ENCODE data around the gene AZIN2.

AZIN2 gene

DNA sequence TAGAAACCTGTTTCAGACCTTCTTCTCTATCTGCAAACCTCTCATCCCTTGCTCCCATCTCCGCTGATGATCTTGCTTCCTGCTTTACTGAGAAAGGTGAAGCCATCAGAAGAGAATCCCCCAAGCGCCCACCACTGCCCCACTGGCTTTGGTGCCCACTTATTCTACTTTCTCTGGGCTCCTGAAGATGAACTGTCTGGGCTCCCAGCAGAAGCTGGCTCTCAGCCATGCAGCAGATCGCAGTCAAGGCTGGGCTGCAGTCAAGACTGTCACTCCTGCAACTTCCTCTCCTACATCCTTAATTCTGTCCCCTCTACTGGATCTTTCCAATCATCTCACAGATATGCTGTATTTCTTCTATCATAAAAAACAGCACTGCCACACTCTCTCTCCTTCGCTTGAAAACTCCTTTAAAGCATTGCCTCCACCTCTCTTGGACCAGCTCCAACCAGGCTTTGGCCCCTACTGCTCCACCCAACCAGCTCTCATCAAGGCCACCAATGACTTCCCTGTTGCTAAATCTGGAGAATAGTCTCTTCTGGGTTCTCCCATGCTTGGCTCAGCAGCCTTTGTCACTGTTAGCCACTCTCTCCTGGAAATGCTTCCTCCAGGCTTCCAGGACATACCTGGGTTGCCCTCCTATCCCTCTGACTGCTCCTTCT is 75.1 kb downstream of the AZIN2 start:
- DNase-seq, result no peak

DNA sequence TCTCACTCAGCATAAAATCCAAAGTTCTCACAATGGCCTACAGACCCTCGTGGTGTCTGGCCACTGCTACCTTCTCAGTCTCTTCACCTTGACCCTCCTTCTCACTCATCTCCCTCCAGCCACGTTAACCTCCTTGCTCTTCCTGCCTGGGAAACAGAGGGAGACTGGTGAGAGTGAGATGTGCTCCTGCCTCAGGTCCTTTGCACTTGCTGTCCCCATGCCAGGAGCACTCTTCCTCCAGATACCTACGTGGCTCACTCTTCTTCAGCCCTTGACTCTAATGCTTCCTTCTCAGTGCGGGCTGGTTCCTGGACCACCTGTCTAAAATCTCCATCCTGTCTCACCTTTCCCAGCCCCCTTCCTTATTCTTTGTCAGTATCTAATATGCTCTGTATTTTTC is 76.2 kb downstream of the AZIN2 start:
- no peak for DNase-seq

DNA sequence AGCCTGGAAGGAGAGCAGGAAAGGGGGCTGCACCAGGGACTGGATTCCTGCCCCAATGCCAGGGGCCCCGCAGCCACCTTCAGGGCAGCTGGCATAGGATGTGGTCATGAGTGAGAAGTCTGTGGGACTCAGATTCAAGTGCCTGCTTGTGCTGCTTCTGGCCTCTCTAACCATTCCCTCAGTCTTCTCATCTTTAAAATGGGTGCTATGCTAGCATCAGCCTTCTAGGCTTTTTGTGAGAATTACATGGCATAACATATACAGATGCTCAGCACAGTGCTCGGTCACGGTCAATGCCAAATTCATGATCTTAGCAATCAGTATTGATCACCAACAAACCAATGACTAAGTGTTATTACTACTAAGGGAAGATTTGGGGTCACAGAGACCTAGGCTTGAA is 77.4 kb downstream of the AZIN2 start:
- DNase-seq, result no peak

DNA sequence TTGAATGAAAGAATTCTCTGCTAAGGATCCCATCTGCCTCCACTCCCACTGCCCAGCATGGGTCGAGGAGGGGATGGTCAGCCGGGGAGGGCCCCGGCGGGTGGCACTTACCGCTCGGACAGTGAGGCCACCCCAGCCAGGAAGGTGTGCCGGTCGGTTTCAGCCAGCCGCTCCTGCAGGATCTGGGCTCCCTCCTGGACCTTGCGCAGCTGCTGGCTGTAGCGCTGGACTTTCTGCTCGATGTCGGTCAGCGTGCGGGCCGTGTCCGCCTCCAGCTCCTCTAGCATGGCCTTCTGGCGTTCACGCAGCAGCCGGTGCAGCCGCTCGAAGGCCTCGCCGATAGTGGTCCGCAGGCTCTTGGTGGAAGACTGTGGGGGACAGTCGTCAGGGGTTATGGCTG is 78.6 kb downstream of the AZIN2 start:
- DNase-seq, result no peak

GRCh38 chr1:33161061-33161681 is 80.2 kb downstream of the AZIN2 start:
- peak; percentile 74 for DNase-seq

DNA sequence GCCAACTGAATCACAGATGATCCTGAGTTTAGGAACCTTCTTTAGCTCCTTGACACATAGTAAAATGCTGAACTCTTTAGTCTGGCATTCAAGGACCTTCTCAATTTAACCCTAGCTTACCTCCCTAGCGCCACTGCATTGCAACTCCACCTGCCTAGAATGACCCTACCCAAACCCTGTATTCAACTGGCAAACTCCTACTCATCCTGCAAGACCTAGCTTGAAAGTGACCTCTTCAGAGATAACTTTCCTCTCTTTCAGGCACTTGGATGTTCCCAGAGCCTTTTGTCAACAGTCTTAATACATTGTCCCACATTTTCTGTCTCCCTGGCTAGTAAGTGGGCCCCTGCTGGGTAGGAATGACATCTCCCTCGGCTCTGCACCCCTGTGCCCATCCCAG is 81.2 kb downstream of the AZIN2 start:
- DNase-seq, result no peak

- DNase-seq, result peak; percentile 75
These were observed 82.9 kb downstream of the AZIN2 start for GRCh38 chr1:33163621-33164519.

DNA sequence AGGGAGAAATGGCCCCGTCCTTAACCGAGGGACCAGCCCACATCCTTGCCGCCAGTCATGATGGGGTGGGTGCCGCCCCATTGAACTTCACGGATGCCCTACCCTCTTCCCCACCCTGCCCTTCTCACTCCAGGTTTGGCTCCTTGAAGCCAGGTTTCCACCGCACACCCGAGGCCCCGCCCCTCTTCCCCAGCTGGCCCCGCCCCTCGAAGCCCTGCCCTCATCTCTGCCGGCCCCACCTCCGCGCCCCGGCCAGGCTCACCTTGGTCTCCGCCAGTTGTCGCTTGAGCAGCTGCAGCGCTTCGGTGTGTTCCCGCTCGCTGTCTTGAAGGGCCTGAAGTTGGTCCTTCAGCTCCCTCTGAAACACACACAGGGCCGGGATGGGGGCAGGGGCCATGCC is 84.3 kb downstream of the AZIN2 start:
- no peak for DNase-seq

DNA sequence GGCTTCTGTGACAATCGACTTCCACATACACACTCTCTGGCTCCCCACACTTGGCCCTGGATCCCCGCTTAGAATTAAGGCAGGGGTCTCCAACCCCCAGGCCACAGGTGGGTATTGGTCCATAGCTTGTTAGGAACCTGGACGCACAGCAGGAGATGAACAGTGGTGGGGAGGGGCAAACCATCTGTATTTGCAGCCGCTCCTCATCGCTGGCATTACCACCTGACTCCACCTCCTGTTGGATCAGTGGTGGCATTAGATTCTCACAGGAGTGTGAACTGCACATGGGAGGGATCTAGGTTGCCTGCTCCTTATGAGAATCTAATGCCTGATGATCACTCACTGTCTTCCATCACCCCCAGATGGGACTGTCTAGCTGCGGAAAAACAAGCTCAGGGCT is 84.9 kb downstream of the AZIN2 start:
- no peak for DNase-seq

- DNase-seq, result no peak
These were observed 86.9 kb downstream of the AZIN2 start for GRCh38 chr1:33167650-33168447.

DNA sequence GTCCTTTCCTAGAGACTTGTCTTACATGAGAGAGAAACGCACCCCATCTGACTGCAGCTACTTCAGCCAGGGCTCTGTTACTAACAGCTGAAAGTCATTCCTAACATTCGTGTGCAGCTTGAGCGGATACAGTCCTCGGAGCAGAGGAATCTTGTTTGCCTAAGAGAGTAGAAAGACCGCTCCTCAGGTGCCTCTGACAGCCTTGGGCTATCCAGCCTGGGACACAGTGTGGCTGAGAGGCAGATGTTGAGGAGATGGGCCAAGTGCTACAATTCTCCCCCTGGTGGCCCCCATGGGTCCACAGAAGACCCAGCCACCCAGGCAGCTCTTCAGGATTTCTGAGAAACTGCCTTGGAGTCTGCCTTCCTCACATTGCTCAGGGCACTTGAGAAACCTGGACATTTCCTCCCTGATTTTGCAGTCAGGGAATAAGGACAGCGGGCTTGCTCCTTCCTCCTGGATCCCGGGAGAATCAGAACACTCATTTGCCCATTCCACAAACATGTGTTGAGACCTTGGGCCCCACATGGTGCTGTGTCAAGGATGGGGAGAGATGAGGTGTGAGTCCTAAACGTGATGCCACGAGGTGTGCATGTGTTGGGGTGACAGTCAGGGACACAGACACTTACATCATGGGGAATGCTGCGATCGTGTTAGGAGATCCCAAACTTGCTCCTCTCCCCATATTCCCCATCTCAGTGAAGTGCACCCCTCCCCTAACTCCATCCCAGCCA is 87.8 kb downstream of the AZIN2 start:
- DNase-seq, result no peak

DNA sequence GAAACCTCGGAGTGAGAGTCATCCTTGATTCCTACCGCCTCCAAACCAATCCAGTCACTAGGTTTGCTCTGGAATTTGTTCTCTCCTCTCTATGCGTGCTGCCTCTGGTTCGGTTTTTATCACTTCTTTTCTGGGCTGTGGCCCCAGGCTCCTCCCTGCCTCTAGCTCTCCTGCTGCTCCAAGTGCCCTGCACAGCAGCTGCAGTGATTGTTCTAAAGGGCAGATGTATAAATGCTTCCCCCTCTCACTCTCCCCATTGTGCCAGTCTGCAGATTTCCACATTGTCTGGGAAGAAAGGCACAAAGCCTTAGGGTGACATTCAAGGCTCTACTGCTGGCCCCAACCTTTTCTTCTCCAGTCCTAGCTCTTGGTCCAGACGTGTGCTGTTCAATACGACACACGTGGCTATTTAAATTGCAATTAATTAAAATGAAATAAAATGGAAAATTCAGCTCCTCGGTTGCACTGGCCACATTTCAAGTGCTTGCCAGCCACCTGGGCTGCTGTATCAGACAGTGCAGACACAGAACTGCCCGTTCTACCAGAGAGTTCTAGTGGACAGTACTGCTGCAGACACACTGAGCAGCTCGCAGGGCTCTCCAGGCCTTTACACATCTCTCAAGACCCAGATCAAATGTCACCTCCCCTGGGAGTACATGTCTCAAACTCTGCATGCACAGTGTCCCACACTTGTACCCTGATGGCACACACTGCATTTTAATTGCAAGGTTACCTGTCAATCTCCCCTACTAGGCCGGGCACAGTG is 88.5 kb downstream of the AZIN2 start:
- no peak for DNase-seq

All from right kidney (tissue), 1 donor.